Heart left ventricle (tissue), 13 donors: ENCODE measurements around the gene TRIM14.

Source experiments
- POLR2A ChIP-seq, 2 donors: fragments of 450-650 bp; IDR thresholded peaks; one replicate each; pipeline ENCODE4 v1.6.1; 2017; ENCODE audit warnings: antibody characterized with exemption in 2 of 2, mild to moderate bottlenecking in 2 of 2, moderate library complexity in 2 of 2
- TF ChIP-seq, protein P1 (sequence below), 12 donors: fragments of 200-600 bp; sonication (generic) in 4 of 12; IDR thresholded peaks; one replicate each; pipeline versions ENCODE4 v1.5.0 to v1.8.0; 2018 to 2022; ENCODE audit warnings: antibody characterized with exemption in 12 of 12, mild to moderate bottlenecking in 5 of 12
- donor health status: ischemic (EF 13 %, LVEDD 7.1; RV severe dilation, severe dysfunction).
- donor health status: DM: no; HTN: yes; CAD: no.
- donor health status: DM: no; HTN: no; CAD: no.
- donor health status: ischemic (EF 25% LVEDD 6.9; RV normal size, moderate dysfunction).
- donor health status: ischemic (EF 25% LVEDD 5.7; RV mildly dilated, moderate dysfunction).
- donor health status: ischemic (EF 35%, LVEDD 5.7; RV mildly dilated, moderate dysfunction).
- donor health status: nonischemic (EF 11% LVEDD 7.7; RV severe dilation, severe dysfunction).
- donor health status: DM: yes; HTN: yes; CAD: no.
- donor health status: PGD.
- donor health status: ischemic (EF 29% LVEDD 5.4; RV normal size, mild dysfunction).
- donor health status: nonischemic (EF 23%, LVEDD 6.1; RV moderate dilation, normal function).

DNA sequence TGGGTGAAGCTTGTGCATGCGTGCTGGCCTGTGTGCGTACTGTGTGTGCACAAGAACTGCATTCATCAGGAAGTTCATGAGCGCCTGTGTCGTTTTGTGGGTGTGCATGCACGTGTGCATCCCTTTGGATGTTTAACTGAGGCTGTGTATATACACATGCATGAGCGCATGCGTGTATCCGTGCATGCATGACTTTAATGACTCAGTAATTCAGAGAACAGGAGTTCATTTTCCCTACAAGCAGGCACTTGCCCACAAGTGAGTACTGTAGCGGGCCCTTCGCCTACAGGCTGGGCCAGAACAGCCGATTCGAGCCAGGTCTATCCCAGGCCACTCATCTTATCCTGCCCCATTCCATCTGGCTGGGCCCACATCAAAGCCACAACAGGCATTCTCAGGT is 43.6 kb upstream of the TRIM14 start:
- TF ChIP-seq, protein P1, sequence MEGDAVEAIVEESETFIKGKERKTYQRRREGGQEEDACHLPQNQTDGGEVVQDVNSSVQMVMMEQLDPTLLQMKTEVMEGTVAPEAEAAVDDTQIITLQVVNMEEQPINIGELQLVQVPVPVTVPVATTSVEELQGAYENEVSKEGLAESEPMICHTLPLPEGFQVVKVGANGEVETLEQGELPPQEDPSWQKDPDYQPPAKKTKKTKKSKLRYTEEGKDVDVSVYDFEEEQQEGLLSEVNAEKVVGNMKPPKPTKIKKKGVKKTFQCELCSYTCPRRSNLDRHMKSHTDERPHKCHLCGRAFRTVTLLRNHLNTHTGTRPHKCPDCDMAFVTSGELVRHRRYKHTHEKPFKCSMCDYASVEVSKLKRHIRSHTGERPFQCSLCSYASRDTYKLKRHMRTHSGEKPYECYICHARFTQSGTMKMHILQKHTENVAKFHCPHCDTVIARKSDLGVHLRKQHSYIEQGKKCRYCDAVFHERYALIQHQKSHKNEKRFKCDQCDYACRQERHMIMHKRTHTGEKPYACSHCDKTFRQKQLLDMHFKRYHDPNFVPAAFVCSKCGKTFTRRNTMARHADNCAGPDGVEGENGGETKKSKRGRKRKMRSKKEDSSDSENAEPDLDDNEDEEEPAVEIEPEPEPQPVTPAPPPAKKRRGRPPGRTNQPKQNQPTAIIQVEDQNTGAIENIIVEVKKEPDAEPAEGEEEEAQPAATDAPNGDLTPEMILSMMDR (IDR thresholded peaks at IDR 0.05): no peak
- no peak for TF ChIP-seq POLR2A (IDR thresholded peaks at IDR 0.05)
